ENCODE data around the gene NLRC4. TPM values are rescaled to one million over a fixed set of nuclear protein-coding genes. Genes with fewer than 3 reads are reported as not detected.

Gene NLRC4
- total and polyA plus RNA-seq, 8 donors = 0.13 to 1.9 (median 0.34) TPM

GRCh38 chr2:32228181-32228580 lies 36.5 kb downstream of the NLRC4 start:
- H3K27ac ChIP-seq = no peak overlapping the region
- no peak for FAIRE-seq
- ATAC-seq = no peak
- H3K4me1 ChIP-seq = peaks cover 0 to 9% (median 0%) of the 10 kb centered on the region in 3 donors
- DNase-seq = no peak
- intact Hi-C loops (cut with DNase I) = no loop called here
- no peak overlapping the region for H3K4me3 ChIP-seq
- TF ChIP-seq CTCF (IDR thresholded peaks at IDR 0.05) = no peak
- no peaks in the 10 kb centered on the region for H3K36me3 ChIP-seq
- H3K27me3 ChIP-seq = no peaks in the 10 kb centered on the region
- H3K9me3 ChIP-seq = no peaks in the 10 kb centered on the region
- 89 to 95% methylated on average over 2 of the region's 2 CpGs for WGBS, 2 donors

- FAIRE-seq = no peak
- no peaks in the 10 kb centered on the region for H3K27me3 ChIP-seq
- DNase-seq = no peak
- H3K36me3 ChIP-seq = no peaks in the 10 kb centered on the region
- intact Hi-C loops (cut with DNase I) = no loop called here
- H3K4me3 ChIP-seq = no peak overlapping the region
- H3K9me3 ChIP-seq = no peaks in the 10 kb centered on the region
- peak in 1 of 4 donors; percentile 21 for ATAC-seq
- H3K4me1 ChIP-seq = peaks cover 0 to 7% (median 0%) of the 10 kb centered on the region in 3 donors
- H3K27ac ChIP-seq = no peak overlapping the region
- no peak for TF ChIP-seq CTCF (IDR thresholded peaks at IDR 0.05)
These were observed 37.2 kb downstream of the NLRC4 start for GRCh38 chr2:32227492-32227891.

- TF ChIP-seq CTCF (IDR thresholded peaks at IDR 0.05) = no peak
- H3K27ac ChIP-seq = no peak overlapping the region
- FAIRE-seq (no peak), DNase-seq (no peak), ATAC-seq (no peak)
- intact Hi-C loops (cut with DNase I) = no loop called here
- H3K4me1 ChIP-seq = peaks cover 0 to 6% (median 3%) of the 10 kb centered on the region in 3 donors
- no peaks in the 10 kb centered on the region for H3K9me3 ChIP-seq
- no peak overlapping the region for H3K4me3 ChIP-seq
- H3K27me3 ChIP-seq = no peaks in the 10 kb centered on the region
- WGBS, 2 donors = 90 to 96% methylated on average over 2 of the region's 2 CpGs
- H3K36me3 ChIP-seq = no peaks in the 10 kb centered on the region
These were observed 41.7 kb downstream of the NLRC4 start for GRCh38 chr2:32222966-32223365.

- no peak for DNase-seq
- H3K4me3 ChIP-seq = no peak overlapping the region
- intact Hi-C loops (cut with DNase I) = no loop called here
- TF ChIP-seq CTCF (IDR thresholded peaks at IDR 0.05) = no peak
- no peaks in the 10 kb centered on the region for H3K36me3 ChIP-seq
- H3K9me3 ChIP-seq = no peaks in the 10 kb centered on the region
- H3K27me3 ChIP-seq = no peaks in the 10 kb centered on the region
- no peak overlapping the region for H3K27ac ChIP-seq
- no peak for FAIRE-seq
- peak; percentile 27 to 81 (median 76) for ATAC-seq
- peaks cover 0 to 6% (median 0%) of the 10 kb centered on the region in 3 donors for H3K4me1 ChIP-seq
These were observed 44.2 kb downstream of the NLRC4 start for GRCh38 chr2:32220445-32220844.

- Histone ChIP-seq H3K9me3 (no peaks in the 10 kb centered on the region), H3K4me3 (no peak overlapping the region), H3K27me3 (no peaks in the 10 kb centered on the region), H3K4me1 (no peaks in the 10 kb centered on the region), H3K27ac (no peak overlapping the region), H3K36me3 (no peaks in the 10 kb centered on the region)
- DNase-seq = no peak
- WGBS, 2 donors = 93 to 96% methylated on average over 4 of the region's 4 CpGs
- no peak for ATAC-seq
- intact Hi-C loops (cut with DNase I) = no loop called here
- no peak for FAIRE-seq
- no peak for TF ChIP-seq CTCF (IDR thresholded peaks at IDR 0.05)
These were observed 52.4 kb downstream of the NLRC4 start for GRCh38 chr2:32212295-32212694.

All from pancreas (tissue), 10 donors.